A549 treated with DMSO at 1 μM for 4 hours (cell line): ENCODE data around the gene SPDYE18. TPM values are rescaled to one million over a fixed set of nuclear protein-coding genes. Genes with fewer than 3 reads are reported as not detected.

ENCODE experiments used
- total RNA-seq: library from RNA; stranded (reverse); fragments of 200-300 nt; extraction: Qiagen RNA extraction; gene quantifications from 5 replicates; pipeline ENCODE4 v1.2.3, GENCODE V29; 2022; ENCODE audit warnings: low read depth

SPDYE18 gene
- total RNA-seq: 0.11 to 0.23 TPM (median 0.22 TPM) in 4 of 5 replicates, not detected in the other

DNA sequence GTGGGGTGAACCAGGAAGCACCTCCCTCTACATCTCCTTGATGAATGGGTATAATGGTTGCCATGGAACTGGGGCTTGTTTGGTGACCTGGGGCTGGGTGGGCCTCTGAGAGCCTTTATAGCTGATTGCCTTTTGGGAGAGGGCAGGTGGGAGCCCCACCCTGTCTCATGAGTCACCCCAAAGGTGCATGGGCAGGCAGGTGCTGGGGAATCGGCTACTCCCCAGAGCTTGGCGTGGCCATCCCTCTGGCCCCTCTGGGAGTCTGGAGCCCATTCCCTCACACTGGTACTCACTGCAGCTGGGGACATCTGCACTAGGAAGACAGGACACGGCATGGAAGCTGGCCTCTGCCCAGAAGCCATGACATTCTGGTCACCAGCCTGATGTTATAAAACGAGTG is at the start of gene SPDYE18:
Gene SPDYE18 (minus strand): TSS at position 2 of the 400 bp plus-strand sequence. CDS start 2,046 bp downstream, outside the sequence.

DNA sequence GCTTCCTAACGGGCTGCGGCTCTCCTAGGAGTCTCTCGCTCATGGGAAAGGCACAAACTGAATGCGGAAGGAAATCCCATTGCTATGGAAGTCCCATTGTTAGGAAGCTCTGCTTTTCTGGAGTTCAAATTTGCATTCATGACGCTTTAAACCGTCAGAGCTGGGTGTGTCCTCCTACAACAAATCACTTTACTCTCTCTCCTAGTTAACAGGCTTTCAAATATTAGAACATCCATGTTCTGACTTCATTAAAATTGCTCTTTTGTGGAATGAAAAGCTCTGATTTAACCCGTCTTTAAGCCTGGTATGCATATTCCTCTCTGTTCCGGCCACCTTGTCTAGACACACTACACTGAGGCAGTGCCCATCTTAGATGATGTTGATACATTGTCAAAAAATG is 30.1 kb downstream of the SPDYE18 start, which contains the start of gene SPDYE17:
Gene SPDYE17 (minus strand): TSS at position 101 of the 400 bp plus-strand sequence. CDS start 1,791 bp downstream, outside the sequence.

Other genes with a start within 250 kb of the SPDYE18 start
- not detected in 5 replicates for gene SPDYE17, start 30.2 kb downstream of the SPDYE18 start, total RNA-seq
- gene CCDC146, start 60.1 kb upstream of the SPDYE18 start, total RNA-seq: 0.37 to 0.72 TPM (median 0.47 TPM) in 5 replicates
- gene FGL2, start 137.3 kb upstream of the SPDYE18 start, total RNA-seq: not detected in 5 replicates